ENCODE measurements around the gene ASAP2. TPM values are rescaled to one million over a fixed set of nuclear protein-coding genes. Genes with fewer than 3 reads are reported as not detected.

ASAP2 gene
- total RNA-seq, 1 donor from 2014 or later, result 49.6 TPM

GRCh38 chr2:9200633-9201015 lies 6.0 kb upstream of the ASAP2 start:
- H3K36me3 Mint-ChIP-seq (ENCODE audit: unreplicated experiment), result no peaks in the 10 kb centered on the region
- DNase-seq, result peak; percentile 31
- peak overlapping the region; percentile 49 for H3K4me3 Mint-ChIP-seq (ENCODE audit: unreplicated experiment)
- TF ChIP-seq CTCF (IDR thresholded peaks at IDR 0.05; ENCODE audit: partially characterized antibody, unreplicated experiment), result no peak
- peaks cover 29% of the 10 kb centered on the region for H3K4me1 Mint-ChIP-seq (ENCODE audit: low read depth, unreplicated experiment)
- H3K27ac Mint-ChIP-seq (ENCODE audit: unreplicated experiment), result peak overlapping the region; percentile 81
- peaks cover 3% of the 10 kb centered on the region for H3K9me3 Mint-ChIP-seq (ENCODE audit: unreplicated experiment)
- peaks cover 8% of the 10 kb centered on the region for H3K27me3 Mint-ChIP-seq (ENCODE audit: unreplicated experiment)

- no peak for TF ChIP-seq CTCF (IDR thresholded peaks at IDR 0.05; ENCODE audit: partially characterized antibody, unreplicated experiment)
- Mint-ChIP-seq H3K4me3 (ENCODE audit: unreplicated experiment) (peak overlapping the region; percentile 49), H3K9me3 (ENCODE audit: unreplicated experiment) (peaks cover 3% of the 10 kb centered on the region), H3K27me3 (ENCODE audit: unreplicated experiment) (peaks cover 11% of the 10 kb centered on the region), H3K4me1 (ENCODE audit: low read depth, unreplicated experiment) (peaks cover 32% of the 10 kb centered on the region), H3K36me3 (ENCODE audit: unreplicated experiment) (no peaks in the 10 kb centered on the region), H3K27ac (ENCODE audit: unreplicated experiment) (peak overlapping the region; percentile 81)
- no peak for DNase-seq
Observed at GRCh38 chr2:9201185-9201891, 5.3 kb upstream of the ASAP2 start.

GRCh38 chr2:9203006-9203405 lies 3.6 kb upstream of the ASAP2 start:
- H3K27ac Mint-ChIP-seq (ENCODE audit: unreplicated experiment), result no peak overlapping the region
- H3K27me3 Mint-ChIP-seq (ENCODE audit: unreplicated experiment), result peaks cover 14% of the 10 kb centered on the region
- TF ChIP-seq CTCF (IDR thresholded peaks at IDR 0.05; ENCODE audit: partially characterized antibody, unreplicated experiment), result no peak
- no peak for DNase-seq
- H3K9me3 Mint-ChIP-seq (ENCODE audit: unreplicated experiment), result peaks cover 3% of the 10 kb centered on the region
- H3K4me1 Mint-ChIP-seq (ENCODE audit: low read depth, unreplicated experiment), result peaks cover 33% of the 10 kb centered on the region
- H3K4me3 Mint-ChIP-seq (ENCODE audit: unreplicated experiment), result no peak overlapping the region
- no peaks in the 10 kb centered on the region for H3K36me3 Mint-ChIP-seq (ENCODE audit: unreplicated experiment)

GRCh38 chr2:9203876-9204275 lies 2.7 kb upstream of the ASAP2 start:
- no peak for DNase-seq
- H3K4me1 Mint-ChIP-seq (ENCODE audit: low read depth, unreplicated experiment), result peaks cover 33% of the 10 kb centered on the region
- H3K27ac Mint-ChIP-seq (ENCODE audit: unreplicated experiment), result no peak overlapping the region
- no peaks in the 10 kb centered on the region for H3K36me3 Mint-ChIP-seq (ENCODE audit: unreplicated experiment)
- no peak overlapping the region for H3K4me3 Mint-ChIP-seq (ENCODE audit: unreplicated experiment)
- TF ChIP-seq CTCF (IDR thresholded peaks at IDR 0.05; ENCODE audit: partially characterized antibody, unreplicated experiment), result no peak
- peaks cover 15% of the 10 kb centered on the region for H3K27me3 Mint-ChIP-seq (ENCODE audit: unreplicated experiment)
- H3K9me3 Mint-ChIP-seq (ENCODE audit: unreplicated experiment), result peaks cover 5% of the 10 kb centered on the region

GRCh38 chr2:9204939-9205338 lies 1.7 kb upstream of the ASAP2 start:
- peaks cover 5% of the 10 kb centered on the region for H3K9me3 Mint-ChIP-seq (ENCODE audit: unreplicated experiment)
- no peak overlapping the region for H3K4me3 Mint-ChIP-seq (ENCODE audit: unreplicated experiment)
- H3K27ac Mint-ChIP-seq (ENCODE audit: unreplicated experiment), result no peak overlapping the region
- no peak for TF ChIP-seq CTCF (IDR thresholded peaks at IDR 0.05; ENCODE audit: partially characterized antibody, unreplicated experiment)
- H3K27me3 Mint-ChIP-seq (ENCODE audit: unreplicated experiment), result peaks cover 14% of the 10 kb centered on the region
- H3K36me3 Mint-ChIP-seq (ENCODE audit: unreplicated experiment), result no peaks in the 10 kb centered on the region
- no peak for DNase-seq
- H3K4me1 Mint-ChIP-seq (ENCODE audit: low read depth, unreplicated experiment), result peaks cover 28% of the 10 kb centered on the region
